ENCODE measurements around the gene PRKD3. TPM values are rescaled to one million over a fixed set of nuclear protein-coding genes. Genes with fewer than 3 reads are reported as not detected.

Gene PRKD3
- total RNA-seq, 4 donors from 2014 or later, result 31.8 to 47.3 (median 36.3) TPM

DNA sequence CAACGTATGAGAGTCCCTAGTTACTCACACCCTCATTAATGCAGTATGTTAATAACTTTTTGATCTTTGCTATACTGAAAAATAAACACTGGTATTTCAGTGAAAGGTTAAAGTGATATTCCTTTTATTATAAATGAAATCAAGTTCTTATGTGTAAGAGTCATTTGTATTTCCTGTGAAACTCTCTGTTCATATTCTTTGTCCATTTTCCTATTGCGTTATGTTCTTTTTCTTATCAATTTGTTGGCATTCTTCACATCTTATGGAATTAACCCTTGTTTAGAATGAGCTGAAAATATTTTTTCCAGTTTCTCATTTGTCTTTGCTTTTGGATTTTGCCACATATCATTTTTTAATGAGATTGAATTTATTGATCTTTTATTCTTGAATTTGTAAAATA, 48.3 kb downstream of the PRKD3 start:
- H3K4me1 ChIP-seq, result no peaks in the 10 kb centered on the region
- no peak overlapping the region for H3K27ac ChIP-seq (replicated peaks in 1 of 4)
- DNase-seq (ENCODE audit: extremely low spot score), result no peak
- no peaks in the 10 kb centered on the region for H3K27me3 ChIP-seq
- H3K9me3 ChIP-seq, result no peaks in the 10 kb centered on the region
- intact Hi-C loops (cut with DNase I), result no loop called here
- 83% methylated on average over 2 of the region's 2 CpGs for WGBS
- H3K4me3 ChIP-seq, result no peak overlapping the region
- H3K36me3 ChIP-seq, result peaks cover 16 to 92% (median 58%) of the 10 kb centered on the region in 4 donors
- TF ChIP-seq, protein P1, sequence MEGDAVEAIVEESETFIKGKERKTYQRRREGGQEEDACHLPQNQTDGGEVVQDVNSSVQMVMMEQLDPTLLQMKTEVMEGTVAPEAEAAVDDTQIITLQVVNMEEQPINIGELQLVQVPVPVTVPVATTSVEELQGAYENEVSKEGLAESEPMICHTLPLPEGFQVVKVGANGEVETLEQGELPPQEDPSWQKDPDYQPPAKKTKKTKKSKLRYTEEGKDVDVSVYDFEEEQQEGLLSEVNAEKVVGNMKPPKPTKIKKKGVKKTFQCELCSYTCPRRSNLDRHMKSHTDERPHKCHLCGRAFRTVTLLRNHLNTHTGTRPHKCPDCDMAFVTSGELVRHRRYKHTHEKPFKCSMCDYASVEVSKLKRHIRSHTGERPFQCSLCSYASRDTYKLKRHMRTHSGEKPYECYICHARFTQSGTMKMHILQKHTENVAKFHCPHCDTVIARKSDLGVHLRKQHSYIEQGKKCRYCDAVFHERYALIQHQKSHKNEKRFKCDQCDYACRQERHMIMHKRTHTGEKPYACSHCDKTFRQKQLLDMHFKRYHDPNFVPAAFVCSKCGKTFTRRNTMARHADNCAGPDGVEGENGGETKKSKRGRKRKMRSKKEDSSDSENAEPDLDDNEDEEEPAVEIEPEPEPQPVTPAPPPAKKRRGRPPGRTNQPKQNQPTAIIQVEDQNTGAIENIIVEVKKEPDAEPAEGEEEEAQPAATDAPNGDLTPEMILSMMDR (IDR thresholded peaks at IDR 0.05), result no peak
- no peak for TF ChIP-seq EP300 (IDR thresholded peaks at IDR 0.05)
- no peak for TF ChIP-seq POLR2AphosphoS5 (IDR thresholded peaks at IDR 0.05)
- TF ChIP-seq POLR2A (IDR thresholded peaks at IDR 0.05; ENCODE audit: low read depth), result no peak

Small RNA genes lying within 50 kb of the gene (small RNA-seq; reads per million reads assigned to genes)
- 0 reads per million in 3 donors for gene RNU6-939P

Other genes with a start within 250 kb of the PRKD3 start
- 10 to 100 TPM; 14.6 to 21.2 (median 16.7) TPM for gene HEATR5B, start 240.5 kb downstream of the PRKD3 start, total RNA-seq
- 10 to 100 TPM in 1 of 4 donors, 1 to 10 TPM in 3; 5.0 to 10.8 (median 6.5) TPM for gene GPATCH11, start 240.3 kb downstream of the PRKD3 start, total RNA-seq
- gene EIF2AK2, start 167.9 kb downstream of the PRKD3 start, total RNA-seq, result 10 to 100 TPM; 23.7 to 28.4 (median 27.8) TPM
- gene SULT6B1, start 136.2 kb downstream of the PRKD3 start, total RNA-seq, result not detected
- 10 to 100 TPM; 25.2 to 31.6 (median 28.2) TPM for gene CEBPZOS, start 128.3 kb downstream of the PRKD3 start, total RNA-seq
- 10 to 100 TPM; 22.4 to 34.5 (median 30.0) TPM for gene CEBPZ, start 93.2 kb downstream of the PRKD3 start, total RNA-seq
- gene NDUFAF7, start 93.2 kb downstream of the PRKD3 start, total RNA-seq, result 10 to 100 TPM; 12.3 to 16.3 (median 13.4) TPM
- 1 to 10 TPM; 1.2 to 5.1 (median 4.0) TPM for gene QPCT, start 19.8 kb upstream of the PRKD3 start, total RNA-seq

Measured in esophagus muscularis mucosa (tissue), 4 donors.